ENCODE measurements around the gene ATOX1. TPM values are rescaled to one million over a fixed set of nuclear protein-coding genes. Genes with fewer than 3 reads are reported as not detected.

The ATOX1 gene
- total and polyA plus RNA-seq, 2 experiments from 2014 or later: 118 to 134 TPM

DNA sequence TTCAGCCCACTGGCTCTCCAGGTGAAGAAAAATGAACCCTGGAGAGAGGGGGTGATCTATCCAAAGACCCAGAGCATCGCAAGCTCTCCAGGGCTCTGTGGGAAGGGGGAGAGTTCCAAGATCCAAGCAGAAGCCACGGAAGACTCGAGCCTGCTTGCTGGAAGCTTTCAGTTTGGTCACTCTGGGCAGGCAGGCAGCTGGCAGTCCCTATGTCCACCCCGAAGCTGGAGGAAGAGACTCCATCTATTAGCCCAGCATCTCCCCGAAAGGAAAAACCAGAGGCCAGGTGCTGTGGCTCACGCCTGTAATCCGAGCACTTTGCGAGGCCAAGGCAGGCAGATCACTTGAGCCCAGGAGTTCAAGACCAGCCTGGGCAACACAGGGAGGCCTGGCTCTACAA lies 61.0 kb downstream of the ATOX1 start:
- no peak for TF ChIP-seq ZNF114 (CRISPR knock-in tag; IDR thresholded peaks at IDR 0.05)
- TF ChIP-seq EZH2phosphoT487 (IDR thresholded peaks at IDR 0.05; ENCODE audit: unreplicated experiment): no peak
- TF ChIP-seq CREB1 (CRISPR knock-in tag; IDR thresholded peaks at IDR 0.05; ENCODE audit: low read depth): no peak
- TF ChIP-seq STAT1 (IDR thresholded peaks at IDR 0.05; ENCODE audit: unreplicated experiment): no peak
- TF ChIP-seq, protein P1, sequence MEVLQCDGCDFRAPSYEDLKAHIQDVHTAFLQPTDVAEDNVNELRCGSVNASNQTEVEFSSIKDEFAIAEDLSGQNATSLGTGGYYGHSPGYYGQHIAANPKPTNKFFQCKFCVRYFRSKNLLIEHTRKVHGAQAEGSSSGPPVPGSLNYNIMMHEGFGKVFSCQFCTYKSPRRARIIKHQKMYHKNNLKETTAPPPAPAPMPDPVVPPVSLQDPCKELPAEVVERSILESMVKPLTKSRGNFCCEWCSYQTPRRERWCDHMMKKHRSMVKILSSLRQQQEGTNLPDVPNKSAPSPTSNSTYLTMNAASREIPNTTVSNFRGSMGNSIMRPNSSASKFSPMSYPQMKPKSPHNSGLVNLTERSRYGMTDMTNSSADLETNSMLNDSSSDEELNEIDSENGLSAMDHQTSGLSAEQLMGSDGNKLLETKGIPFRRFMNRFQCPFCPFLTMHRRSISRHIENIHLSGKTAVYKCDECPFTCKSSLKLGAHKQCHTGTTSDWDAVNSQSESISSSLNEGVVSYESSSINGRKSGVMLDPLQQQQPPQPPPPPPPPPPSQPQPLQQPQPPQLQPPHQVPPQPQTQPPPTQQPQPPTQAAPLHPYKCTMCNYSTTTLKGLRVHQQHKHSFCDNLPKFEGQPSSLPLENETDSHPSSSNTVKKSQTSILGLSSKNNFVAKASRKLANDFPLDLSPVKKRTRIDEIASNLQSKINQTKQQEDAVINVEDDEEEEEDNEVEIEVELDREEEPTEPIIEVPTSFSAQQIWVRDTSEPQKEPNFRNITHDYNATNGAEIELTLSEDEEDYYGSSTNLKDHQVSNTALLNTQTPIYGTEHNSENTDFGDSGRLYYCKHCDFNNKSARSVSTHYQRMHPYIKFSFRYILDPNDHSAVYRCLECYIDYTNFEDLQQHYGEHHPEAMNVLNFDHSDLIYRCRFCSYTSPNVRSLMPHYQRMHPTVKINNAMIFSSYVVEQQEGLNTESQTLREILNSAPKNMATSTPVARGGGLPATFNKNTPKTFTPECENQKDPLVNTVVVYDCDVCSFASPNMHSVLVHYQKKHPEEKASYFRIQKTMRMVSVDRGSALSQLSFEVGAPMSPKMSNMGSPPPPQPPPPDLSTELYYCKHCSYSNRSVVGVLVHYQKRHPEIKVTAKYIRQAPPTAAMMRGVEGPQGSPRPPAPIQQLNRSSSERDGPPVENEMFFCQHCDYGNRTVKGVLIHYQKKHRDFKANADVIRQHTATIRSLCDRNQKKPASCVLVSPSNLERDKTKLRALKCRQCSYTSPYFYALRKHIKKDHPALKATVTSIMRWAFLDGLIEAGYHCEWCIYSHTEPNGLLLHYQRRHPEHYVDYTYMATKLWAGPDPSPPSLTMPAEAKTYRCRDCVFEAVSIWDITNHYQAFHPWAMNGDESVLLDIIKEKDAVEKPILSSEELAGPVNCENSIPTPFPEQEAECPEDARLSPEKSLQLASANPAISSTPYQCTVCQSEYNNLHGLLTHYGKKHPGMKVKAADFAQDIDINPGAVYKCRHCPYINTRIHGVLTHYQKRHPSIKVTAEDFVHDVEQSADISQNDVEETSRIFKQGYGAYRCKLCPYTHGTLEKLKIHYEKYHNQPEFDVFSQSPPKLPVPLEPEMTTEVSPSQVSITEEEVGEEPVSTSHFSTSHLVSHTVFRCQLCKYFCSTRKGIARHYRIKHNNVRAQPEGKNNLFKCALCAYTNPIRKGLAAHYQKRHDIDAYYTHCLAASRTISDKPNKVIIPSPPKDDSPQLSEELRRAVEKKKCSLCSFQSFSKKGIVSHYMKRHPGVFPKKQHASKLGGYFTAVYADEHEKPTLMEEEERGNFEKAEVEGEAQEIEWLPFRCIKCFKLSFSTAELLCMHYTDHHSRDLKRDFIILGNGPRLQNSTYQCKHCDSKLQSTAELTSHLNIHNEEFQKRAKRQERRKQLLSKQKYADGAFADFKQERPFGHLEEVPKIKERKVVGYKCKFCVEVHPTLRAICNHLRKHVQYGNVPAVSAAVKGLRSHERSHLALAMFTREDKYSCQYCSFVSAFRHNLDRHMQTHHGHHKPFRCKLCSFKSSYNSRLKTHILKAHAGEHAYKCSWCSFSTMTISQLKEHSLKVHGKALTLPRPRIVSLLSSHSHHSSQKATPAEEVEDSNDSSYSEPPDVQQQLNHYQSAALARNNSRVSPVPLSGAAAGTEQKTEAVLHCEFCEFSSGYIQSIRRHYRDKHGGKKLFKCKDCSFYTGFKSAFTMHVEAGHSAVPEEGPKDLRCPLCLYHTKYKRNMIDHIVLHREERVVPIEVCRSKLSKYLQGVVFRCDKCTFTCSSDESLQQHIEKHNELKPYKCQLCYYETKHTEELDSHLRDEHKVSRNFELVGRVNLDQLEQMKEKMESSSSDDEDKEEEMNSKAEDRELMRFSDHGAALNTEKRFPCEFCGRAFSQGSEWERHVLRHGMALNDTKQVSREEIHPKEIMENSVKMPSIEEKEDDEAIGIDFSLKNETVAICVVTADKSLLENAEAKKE (CRISPR knock-in tag; IDR thresholded peaks at IDR 0.05): no peak
- TF ChIP-seq, protein P2, sequence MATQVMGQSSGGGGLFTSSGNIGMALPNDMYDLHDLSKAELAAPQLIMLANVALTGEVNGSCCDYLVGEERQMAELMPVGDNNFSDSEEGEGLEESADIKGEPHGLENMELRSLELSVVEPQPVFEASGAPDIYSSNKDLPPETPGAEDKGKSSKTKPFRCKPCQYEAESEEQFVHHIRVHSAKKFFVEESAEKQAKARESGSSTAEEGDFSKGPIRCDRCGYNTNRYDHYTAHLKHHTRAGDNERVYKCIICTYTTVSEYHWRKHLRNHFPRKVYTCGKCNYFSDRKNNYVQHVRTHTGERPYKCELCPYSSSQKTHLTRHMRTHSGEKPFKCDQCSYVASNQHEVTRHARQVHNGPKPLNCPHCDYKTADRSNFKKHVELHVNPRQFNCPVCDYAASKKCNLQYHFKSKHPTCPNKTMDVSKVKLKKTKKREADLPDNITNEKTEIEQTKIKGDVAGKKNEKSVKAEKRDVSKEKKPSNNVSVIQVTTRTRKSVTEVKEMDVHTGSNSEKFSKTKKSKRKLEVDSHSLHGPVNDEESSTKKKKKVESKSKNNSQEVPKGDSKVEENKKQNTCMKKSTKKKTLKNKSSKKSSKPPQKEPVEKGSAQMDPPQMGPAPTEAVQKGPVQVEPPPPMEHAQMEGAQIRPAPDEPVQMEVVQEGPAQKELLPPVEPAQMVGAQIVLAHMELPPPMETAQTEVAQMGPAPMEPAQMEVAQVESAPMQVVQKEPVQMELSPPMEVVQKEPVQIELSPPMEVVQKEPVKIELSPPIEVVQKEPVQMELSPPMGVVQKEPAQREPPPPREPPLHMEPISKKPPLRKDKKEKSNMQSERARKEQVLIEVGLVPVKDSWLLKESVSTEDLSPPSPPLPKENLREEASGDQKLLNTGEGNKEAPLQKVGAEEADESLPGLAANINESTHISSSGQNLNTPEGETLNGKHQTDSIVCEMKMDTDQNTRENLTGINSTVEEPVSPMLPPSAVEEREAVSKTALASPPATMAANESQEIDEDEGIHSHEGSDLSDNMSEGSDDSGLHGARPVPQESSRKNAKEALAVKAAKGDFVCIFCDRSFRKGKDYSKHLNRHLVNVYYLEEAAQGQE (IDR thresholded peaks at IDR 0.05; ENCODE audit: unreplicated experiment): no peak
- TF ChIP-seq POLR2AphosphoS5 (IDR thresholded peaks at IDR 0.05; ENCODE audit: low read depth): no peak
- TF ChIP-seq, protein P3, sequence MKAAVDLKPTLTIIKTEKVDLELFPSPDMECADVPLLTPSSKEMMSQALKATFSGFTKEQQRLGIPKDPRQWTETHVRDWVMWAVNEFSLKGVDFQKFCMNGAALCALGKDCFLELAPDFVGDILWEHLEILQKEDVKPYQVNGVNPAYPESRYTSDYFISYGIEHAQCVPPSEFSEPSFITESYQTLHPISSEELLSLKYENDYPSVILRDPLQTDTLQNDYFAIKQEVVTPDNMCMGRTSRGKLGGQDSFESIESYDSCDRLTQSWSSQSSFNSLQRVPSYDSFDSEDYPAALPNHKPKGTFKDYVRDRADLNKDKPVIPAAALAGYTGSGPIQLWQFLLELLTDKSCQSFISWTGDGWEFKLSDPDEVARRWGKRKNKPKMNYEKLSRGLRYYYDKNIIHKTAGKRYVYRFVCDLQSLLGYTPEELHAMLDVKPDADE (IDR thresholded peaks at IDR 0.05): no peak
- no peak for TF ChIP-seq JUNB (IDR thresholded peaks at IDR 0.05; ENCODE audit: unreplicated experiment)
- H3K4me2 ChIP-seq: no peak overlapping the region
- H4K20me1 ChIP-seq (replicated peaks; ENCODE audit: insufficient read depth): no peaks in the 10 kb centered on the region
- H3K79me2 ChIP-seq (replicated peaks; ENCODE audit: insufficient read depth): no peaks in the 10 kb centered on the region
- H3K27ac ChIP-seq (ENCODE audit: low read depth): no peak overlapping the region
- H3K9me2 ChIP-seq (ENCODE audit: insufficient read depth): peaks cover 5% of the 10 kb centered on the region; the same call in 1 of the 2 replicates
- H3K36me3 ChIP-seq (ENCODE audit: insufficient read depth): no peaks in the 10 kb centered on the region
- peaks cover 3% of the 10 kb centered on the region for H3K27me3 Mint-ChIP-seq (ENCODE audit: insufficient read depth, low read depth, poor library complexity)
- H2AFZ ChIP-seq: peak overlapping the region; percentile 80; the same call in 1 of the 2 replicates
- ATAC-seq: no peak
- H3K4me3 Mint-ChIP-seq: no peak overlapping the region
- no peak for DNase-seq (ENCODE audit: low spot score)
- peaks cover 24% of the 10 kb centered on the region for H3K4me1 Mint-ChIP-seq
- no peaks in the 10 kb centered on the region for H3F3A ChIP-seq (replicated peaks; ENCODE audit: low read depth)
- H3K9me3 Mint-ChIP-seq: no peaks in the 10 kb centered on the region; the same call in 2 of the 3 replicates
- H3K36me3 Mint-ChIP-seq (ENCODE audit: low read depth): no peaks in the 10 kb centered on the region
- no peak overlapping the region for H3K4me3 ChIP-seq
- H3K27me3 ChIP-seq (ENCODE audit: insufficient read depth): no peaks in the 10 kb centered on the region
- peaks cover 18% of the 10 kb centered on the region for H3K4me1 ChIP-seq (ENCODE audit: insufficient read depth)
- H3K27ac Mint-ChIP-seq: no peak overlapping the region

All from GM23338 (cell line).